Measurements from ENCODE around the gene SPRTN.

SPRTN gene

GRCh38 chr1:231376875-231377549 is 38.9 kb downstream of the SPRTN start:
- no peak overlapping the region for H2AFZ ChIP-seq (ENCODE audit: low read depth)
- no peaks in the 10 kb centered on the region for H3K36me3 ChIP-seq (ENCODE audit: insufficient read depth)
- H3K27me3 ChIP-seq (ENCODE audit: insufficient read depth, low read depth): no peaks in the 10 kb centered on the region
- no peak overlapping the region for H3K27ac ChIP-seq
- H3K4me2 ChIP-seq: no peak overlapping the region
- H3K4me1 ChIP-seq (ENCODE audit: low read depth, poor library complexity, severe bottlenecking): peaks cover 31% of the 10 kb centered on the region
- no peak overlapping the region for H3K4me3 ChIP-seq (IDR thresholded peaks at IDR 0.05; ENCODE audit: insufficient read depth, low read depth, low read length)
- no peak overlapping the region for H3K9ac ChIP-seq
- TF ChIP-seq CTCF (conservative IDR thresholded peaks at IDR 0.05; ENCODE audit: low read depth, low read length): no peak
- no peaks in the 10 kb centered on the region for H3K79me2 ChIP-seq (ENCODE audit: insufficient read depth, low read depth)
- no peaks in the 10 kb centered on the region for H4K20me1 ChIP-seq (ENCODE audit: insufficient read depth)

GRCh38 chr1:231381729-231382128 is 43.6 kb downstream of the SPRTN start:
- TF ChIP-seq CTCF (conservative IDR thresholded peaks at IDR 0.05; ENCODE audit: low read depth, low read length): no peak
- Histone ChIP-seq H3K4me2 (no peak overlapping the region), H4K20me1 (ENCODE audit: insufficient read depth) (no peaks in the 10 kb centered on the region), H3K4me1 (ENCODE audit: low read depth, poor library complexity, severe bottlenecking) (peaks cover 30% of the 10 kb centered on the region), H3K27ac (no peak overlapping the region), H2AFZ (ENCODE audit: low read depth) (no peak overlapping the region), H3K36me3 (ENCODE audit: insufficient read depth) (no peaks in the 10 kb centered on the region), H3K27me3 (ENCODE audit: insufficient read depth, low read depth) (no peaks in the 10 kb centered on the region), H3K4me3 (IDR thresholded peaks at IDR 0.05; ENCODE audit: insufficient read depth, low read depth, low read length) (no peak overlapping the region), H3K9ac (no peak overlapping the region), H3K79me2 (ENCODE audit: insufficient read depth, low read depth) (no peaks in the 10 kb centered on the region)

- Histone ChIP-seq H3K4me2 (no peak overlapping the region), H3K9ac (no peak overlapping the region), H3K27me3 (ENCODE audit: insufficient read depth, low read depth) (no peaks in the 10 kb centered on the region), H3K4me1 (ENCODE audit: low read depth, poor library complexity, severe bottlenecking) (peaks cover 24% of the 10 kb centered on the region), H3K79me2 (ENCODE audit: insufficient read depth, low read depth) (no peaks in the 10 kb centered on the region), H3K4me3 (IDR thresholded peaks at IDR 0.05; ENCODE audit: insufficient read depth, low read depth, low read length) (no peak overlapping the region), H4K20me1 (ENCODE audit: insufficient read depth) (no peaks in the 10 kb centered on the region), H3K27ac (no peak overlapping the region), H2AFZ (ENCODE audit: low read depth) (no peak overlapping the region), H3K36me3 (ENCODE audit: insufficient read depth) (no peaks in the 10 kb centered on the region)
- TF ChIP-seq CTCF (conservative IDR thresholded peaks at IDR 0.05; ENCODE audit: low read depth, low read length): no peak
Observed at GRCh38 chr1:231382426-231382825, 44.3 kb downstream of the SPRTN start.

GRCh38 chr1:231383159-231383860 is 45.2 kb downstream of the SPRTN start:
- Histone ChIP-seq H3K27ac (no peak overlapping the region), H4K20me1 (ENCODE audit: insufficient read depth) (no peaks in the 10 kb centered on the region), H3K4me2 (no peak overlapping the region), H3K4me3 (IDR thresholded peaks at IDR 0.05; ENCODE audit: insufficient read depth, low read depth, low read length) (no peak overlapping the region), H3K9ac (no peak overlapping the region), H3K27me3 (ENCODE audit: insufficient read depth, low read depth) (no peaks in the 10 kb centered on the region), H3K79me2 (ENCODE audit: insufficient read depth, low read depth) (no peaks in the 10 kb centered on the region; the same call in 1 of the 2 replicates), H3K36me3 (ENCODE audit: insufficient read depth) (no peaks in the 10 kb centered on the region), H3K4me1 (ENCODE audit: low read depth, poor library complexity, severe bottlenecking) (peaks cover 24% of the 10 kb centered on the region), H2AFZ (ENCODE audit: low read depth) (no peak overlapping the region)
- no peak for TF ChIP-seq CTCF (conservative IDR thresholded peaks at IDR 0.05; ENCODE audit: low read depth, low read length)
